ENCODE measurements around the gene CEP97. TPM values are rescaled to one million over a fixed set of nuclear protein-coding genes. Genes with fewer than 3 reads are reported as not detected.

Gene CEP97
- total and polyA plus RNA-seq, 2 experiments from 2014 or later, result 4.1 to 9.0 TPM

DNA sequence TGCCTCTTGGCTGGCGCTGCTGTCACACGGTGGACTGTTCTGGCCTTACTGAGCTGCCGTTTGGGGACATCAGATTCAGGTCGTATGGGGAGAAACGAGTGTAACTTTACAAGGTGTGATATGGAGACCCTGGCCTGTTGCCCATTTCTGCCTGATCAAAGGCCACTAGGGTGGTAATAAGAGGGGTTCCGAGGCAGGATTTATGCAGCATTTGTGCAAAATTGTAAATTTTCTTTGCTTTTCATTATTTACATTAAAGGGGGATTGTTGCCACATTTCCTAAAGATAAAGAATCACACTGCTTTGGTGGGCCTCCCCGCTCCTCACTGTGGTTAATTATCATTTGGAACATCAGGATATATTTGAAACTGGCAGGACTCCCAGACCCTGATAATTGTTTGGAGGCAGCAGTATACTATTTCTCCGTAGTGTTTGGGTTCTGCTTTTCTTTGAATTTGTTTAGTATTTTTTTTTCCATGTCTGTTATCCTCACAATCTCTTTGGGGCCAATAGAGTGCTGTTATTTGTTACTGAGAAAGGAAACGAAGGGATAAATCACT, 55.5 kb downstream of the CEP97 start:
- Histone ChIP-seq H3K79me2 (peaks cover 15% of the 10 kb centered on the region), H3K4me2 (peak overlapping the region; percentile 83), H3K4me1 (ENCODE audit: insufficient read depth) (peaks cover 4% of the 10 kb centered on the region), H3K4me3 (peak overlapping the region; percentile 95), H3K27me3 (no peaks in the 10 kb centered on the region), H3K27ac (peak overlapping the region; percentile 83), H2AFZ (peak overlapping the region; percentile 98), H3K36me3 (replicated peaks; ENCODE audit: insufficient read depth, low read depth) (no peaks in the 10 kb centered on the region), H3K9me3 (ENCODE audit: low read depth) (no peaks in the 10 kb centered on the region), H4K20me1 (ENCODE audit: insufficient read depth, poor library complexity, severe bottlenecking) (no peaks in the 10 kb centered on the region), H3K9me2 (replicated peaks; ENCODE audit: insufficient read depth) (no peaks in the 10 kb centered on the region)
- no peak for DNase-seq (ENCODE audit: low spot score)
- WGBS (ENCODE audit: low lambda C conversion rate, missing lambda C conversion rate), result 25% methylated on average over 9 of the region's 9 CpGs
- TF ChIP-seq, protein P1, sequence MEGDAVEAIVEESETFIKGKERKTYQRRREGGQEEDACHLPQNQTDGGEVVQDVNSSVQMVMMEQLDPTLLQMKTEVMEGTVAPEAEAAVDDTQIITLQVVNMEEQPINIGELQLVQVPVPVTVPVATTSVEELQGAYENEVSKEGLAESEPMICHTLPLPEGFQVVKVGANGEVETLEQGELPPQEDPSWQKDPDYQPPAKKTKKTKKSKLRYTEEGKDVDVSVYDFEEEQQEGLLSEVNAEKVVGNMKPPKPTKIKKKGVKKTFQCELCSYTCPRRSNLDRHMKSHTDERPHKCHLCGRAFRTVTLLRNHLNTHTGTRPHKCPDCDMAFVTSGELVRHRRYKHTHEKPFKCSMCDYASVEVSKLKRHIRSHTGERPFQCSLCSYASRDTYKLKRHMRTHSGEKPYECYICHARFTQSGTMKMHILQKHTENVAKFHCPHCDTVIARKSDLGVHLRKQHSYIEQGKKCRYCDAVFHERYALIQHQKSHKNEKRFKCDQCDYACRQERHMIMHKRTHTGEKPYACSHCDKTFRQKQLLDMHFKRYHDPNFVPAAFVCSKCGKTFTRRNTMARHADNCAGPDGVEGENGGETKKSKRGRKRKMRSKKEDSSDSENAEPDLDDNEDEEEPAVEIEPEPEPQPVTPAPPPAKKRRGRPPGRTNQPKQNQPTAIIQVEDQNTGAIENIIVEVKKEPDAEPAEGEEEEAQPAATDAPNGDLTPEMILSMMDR (IDR thresholded peaks at IDR 0.05; ENCODE audit: poor library complexity), result no peak
- TF ChIP-seq EZH2phosphoT487 (IDR thresholded peaks at IDR 0.05; ENCODE audit: low read depth, severe bottlenecking, unreplicated experiment) (no peak), EZH2 (IDR thresholded peaks at IDR 0.05; ENCODE audit: borderline replicate concordance) (no peak)

DNA sequence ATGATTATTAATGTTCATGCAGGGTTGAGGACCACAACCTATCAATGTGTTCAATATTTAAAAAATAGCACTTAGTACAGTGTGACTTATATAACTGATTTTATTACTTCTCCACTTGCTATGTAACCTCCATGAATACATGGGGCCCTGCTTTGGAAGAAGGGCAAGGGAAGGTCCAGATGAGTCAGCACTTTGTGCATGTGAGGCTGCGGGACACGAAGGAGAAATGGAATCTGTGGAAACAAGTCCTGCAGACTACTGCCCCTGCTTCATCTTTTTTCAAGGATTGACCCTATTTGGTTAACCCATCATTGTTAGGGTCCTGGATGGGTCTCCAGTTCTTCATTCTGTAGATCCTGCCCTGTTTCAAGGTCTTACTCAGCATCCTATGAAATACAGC, 56.2 kb downstream of the CEP97 start:
- peak overlapping the region; percentile 95 for H3K4me3 ChIP-seq
- H4K20me1 ChIP-seq (ENCODE audit: insufficient read depth, poor library complexity, severe bottlenecking), result no peaks in the 10 kb centered on the region
- TF ChIP-seq, protein P1 (IDR thresholded peaks at IDR 0.05; ENCODE audit: poor library complexity), result no peak
- TF ChIP-seq EZH2phosphoT487 (IDR thresholded peaks at IDR 0.05; ENCODE audit: low read depth, severe bottlenecking, unreplicated experiment) (no peak), EZH2 (IDR thresholded peaks at IDR 0.05; ENCODE audit: borderline replicate concordance) (no peak)
- H3K4me1 ChIP-seq (ENCODE audit: insufficient read depth), result peaks cover 4% of the 10 kb centered on the region
- 43% methylated on average over 2 of the region's 2 CpGs for whole genome bisulfite sequencing (ENCODE audit: low lambda C conversion rate, missing lambda C conversion rate)
- H3K27ac ChIP-seq, result peak overlapping the region; percentile 83
- no peaks in the 10 kb centered on the region for H3K9me2 ChIP-seq (replicated peaks; ENCODE audit: insufficient read depth)
- no peak overlapping the region for H2AFZ ChIP-seq
- H3K79me2 ChIP-seq, result peaks cover 15% of the 10 kb centered on the region
- DNase-seq (ENCODE audit: low spot score), result peak; percentile 56
- no peaks in the 10 kb centered on the region for H3K9me3 ChIP-seq (ENCODE audit: low read depth)
- H3K4me2 ChIP-seq, result peak overlapping the region; percentile 83
- H3K36me3 ChIP-seq (replicated peaks; ENCODE audit: insufficient read depth, low read depth), result no peaks in the 10 kb centered on the region
- H3K27me3 ChIP-seq, result no peaks in the 10 kb centered on the region

DNA sequence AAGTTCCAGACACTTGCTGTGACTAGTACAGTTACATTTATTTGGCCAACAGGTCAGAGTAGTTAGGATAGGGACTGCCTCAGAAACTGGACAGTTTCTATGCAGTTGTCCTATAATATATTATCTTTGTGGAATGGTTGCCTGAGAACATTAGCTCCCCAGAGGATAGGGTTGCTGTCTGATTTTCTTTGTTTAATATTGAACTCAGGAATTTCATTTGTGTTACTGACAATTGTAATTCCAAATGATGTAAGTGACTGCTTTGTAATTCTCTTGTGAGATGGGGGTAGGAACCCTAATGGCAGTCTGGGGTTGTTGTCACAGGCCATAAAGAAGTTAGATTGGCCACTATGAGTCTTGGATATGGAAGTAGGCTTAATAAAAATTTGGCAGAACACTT, 56.8 kb downstream of the CEP97 start:
- DNase-seq (ENCODE audit: low spot score), result no peak
- H4K20me1 ChIP-seq (ENCODE audit: insufficient read depth, poor library complexity, severe bottlenecking), result no peaks in the 10 kb centered on the region
- no peaks in the 10 kb centered on the region for H3K36me3 ChIP-seq (replicated peaks; ENCODE audit: insufficient read depth, low read depth)
- no peak overlapping the region for H2AFZ ChIP-seq
- H3K79me2 ChIP-seq, result peaks cover 15% of the 10 kb centered on the region
- H3K4me1 ChIP-seq (ENCODE audit: insufficient read depth), result peaks cover 4% of the 10 kb centered on the region
- H3K9me2 ChIP-seq (replicated peaks; ENCODE audit: insufficient read depth), result no peaks in the 10 kb centered on the region
- TF ChIP-seq EZH2phosphoT487 (IDR thresholded peaks at IDR 0.05; ENCODE audit: low read depth, severe bottlenecking, unreplicated experiment) (no peak), EZH2 (IDR thresholded peaks at IDR 0.05; ENCODE audit: borderline replicate concordance) (no peak)
- TF ChIP-seq, protein P1 (IDR thresholded peaks at IDR 0.05; ENCODE audit: poor library complexity), result no peak
- no peaks in the 10 kb centered on the region for H3K27me3 ChIP-seq
- no peak overlapping the region for H3K4me3 ChIP-seq
- H3K9me3 ChIP-seq (ENCODE audit: low read depth), result no peaks in the 10 kb centered on the region
- H3K4me2 ChIP-seq, result peak overlapping the region; percentile 83
- peak overlapping the region; percentile 28 for H3K27ac ChIP-seq

All from hepatocyte (in vitro differentiated cells).